ENCODE measurements around the gene ZFY.

- TF ChIP-seq CTCF (IDR thresholded peaks at IDR 0.05; ENCODE audit: borderline replicate concordance, extremely low read depth, low read length, poor library complexity, severe bottlenecking) (no peak), EZH2 (IDR thresholded peaks at IDR 0.05; ENCODE audit: borderline replicate concordance, low read depth, low read length, severe bottlenecking) (no peak)
Measured at GRCh38 chrY:2984491-2984890, 49.3 kb downstream of the ZFY start.

Measured in DND-41 (cell line).